GM18873 (cell line): ENCODE measurements around the gene TMEM38B.
"Not testable (repeated sequence)": the region's sequence is repeated elsewhere in the genome, so short reads cannot be mapped to it uniquely, and the experiment has no call there.

Experiments
- ATAC-seq: cut with Tn5 transposase; IDR thresholded peaks from one replicate; pipeline ENCODE4 v1.9.1; 2021; ENCODE audit warnings: mild to moderate bottlenecking, moderate library complexity, moderate number of reproducible peaks; ENCODE audit not compliant: unreplicated experiment, low FRiP score

Gene TMEM38B

DNA sequence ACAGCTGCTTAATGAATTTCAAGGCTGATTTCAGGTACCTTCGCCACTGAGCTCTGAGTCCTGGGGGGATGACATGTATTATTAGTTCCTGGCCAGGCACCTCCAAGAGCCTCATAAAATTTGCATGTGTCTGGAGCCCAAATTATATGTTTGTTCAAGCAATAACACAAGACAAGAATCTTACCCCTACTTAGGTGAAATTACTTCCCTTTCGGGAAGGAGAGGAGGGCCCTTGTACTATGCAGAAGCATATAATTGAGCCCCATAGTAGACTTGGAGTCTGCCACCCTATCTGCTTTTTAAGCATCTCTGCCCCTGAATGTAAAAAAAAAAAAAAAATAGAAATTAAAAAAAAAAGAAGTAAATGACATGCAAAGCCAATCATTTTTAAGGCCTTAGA lies 13.0 kb upstream of the TMEM38B start:
- no peak for ATAC-seq

- ATAC-seq = no peak
Observed at GRCh38 chr9:105681724-105682123, 12.6 kb upstream of the TMEM38B start.

DNA sequence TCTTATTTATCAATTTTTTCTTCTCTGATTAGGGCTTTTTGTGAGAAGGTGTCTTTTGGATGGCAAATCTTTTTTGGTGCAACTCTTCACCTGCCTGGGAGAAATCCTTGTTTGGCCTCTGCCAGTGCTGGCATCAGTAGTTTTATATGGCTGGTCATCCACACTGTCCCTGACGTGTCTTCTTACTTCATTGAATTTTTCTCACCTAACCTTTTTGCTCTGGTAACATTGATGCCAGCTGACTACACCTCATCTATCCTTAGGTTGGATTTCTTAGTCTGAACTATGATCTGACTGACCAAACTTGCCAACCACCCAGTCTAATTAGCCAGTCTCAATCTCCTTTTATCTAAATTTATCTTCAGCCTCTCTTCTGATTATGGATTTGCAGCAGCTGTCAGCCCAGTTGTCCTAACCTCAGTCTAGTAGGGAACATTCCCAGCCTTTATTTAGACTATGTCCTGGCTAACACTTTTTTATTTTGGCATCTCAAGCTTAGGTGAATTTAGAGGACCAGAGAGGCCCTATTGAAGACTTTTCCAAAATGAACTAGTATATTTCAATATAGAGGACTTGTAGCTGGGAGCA lies 10.6 kb upstream of the TMEM38B start:
- ATAC-seq = no peak

DNA sequence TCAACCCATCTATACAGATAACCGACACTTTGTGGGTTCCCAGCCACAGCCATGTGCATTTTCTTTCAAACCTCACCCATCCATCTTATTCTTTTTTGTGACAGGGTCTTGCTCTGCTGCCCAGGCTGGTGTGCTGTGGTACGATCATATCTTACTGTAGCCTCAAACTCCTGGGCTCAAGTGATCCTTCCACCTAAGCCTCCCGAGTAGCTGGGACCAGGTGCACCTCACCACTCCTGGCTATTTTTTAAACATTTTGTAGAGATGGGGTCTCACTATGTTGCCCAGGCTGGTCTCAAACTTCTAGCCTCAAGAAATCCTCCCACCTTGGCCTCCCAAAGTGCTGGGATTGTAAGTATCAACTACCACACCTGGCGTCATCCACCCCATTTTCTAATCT lies 7.4 kb upstream of the TMEM38B start:
- no peak for ATAC-seq

- ATAC-seq = no peak
Observed at GRCh38 chr9:105690742-105691141, 3.6 kb upstream of the TMEM38B start.

DNA sequence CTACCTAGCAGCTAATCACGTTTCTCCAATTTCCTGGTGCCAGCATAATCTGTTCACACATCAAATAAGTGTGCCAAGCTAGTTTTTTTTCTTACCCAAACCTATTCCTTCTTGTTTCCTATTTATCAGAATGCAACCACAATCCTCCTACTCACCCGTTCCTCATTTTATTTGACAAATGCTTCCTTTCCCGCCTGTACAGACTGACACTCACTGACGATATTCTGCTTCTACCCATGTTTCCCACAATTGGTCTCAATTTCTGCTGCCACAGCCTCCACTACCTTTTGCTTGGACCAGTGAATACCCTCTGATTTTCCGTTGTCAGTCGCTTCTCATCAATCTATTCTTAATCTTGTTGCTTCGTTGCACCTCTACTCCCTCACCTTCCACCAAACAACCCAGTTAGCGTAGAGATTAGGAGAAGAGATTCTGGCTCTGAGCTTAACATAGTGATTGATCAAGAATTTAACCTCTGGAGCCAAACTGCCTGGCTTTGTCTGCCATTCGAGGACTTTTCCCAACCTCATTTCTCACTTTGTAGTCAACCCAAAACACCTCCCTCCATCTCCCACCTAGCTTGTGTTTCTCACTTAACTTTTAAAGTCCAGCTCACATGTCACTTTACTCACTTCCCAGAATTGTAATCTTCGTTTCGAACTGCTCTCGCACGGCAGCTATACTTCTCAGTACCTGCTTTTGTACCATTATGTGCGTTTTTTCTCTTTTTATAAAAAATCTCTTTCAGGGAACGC lies 729 bp upstream of the TMEM38B start:
- ATAC-seq = peak; percentile 31

DNA sequence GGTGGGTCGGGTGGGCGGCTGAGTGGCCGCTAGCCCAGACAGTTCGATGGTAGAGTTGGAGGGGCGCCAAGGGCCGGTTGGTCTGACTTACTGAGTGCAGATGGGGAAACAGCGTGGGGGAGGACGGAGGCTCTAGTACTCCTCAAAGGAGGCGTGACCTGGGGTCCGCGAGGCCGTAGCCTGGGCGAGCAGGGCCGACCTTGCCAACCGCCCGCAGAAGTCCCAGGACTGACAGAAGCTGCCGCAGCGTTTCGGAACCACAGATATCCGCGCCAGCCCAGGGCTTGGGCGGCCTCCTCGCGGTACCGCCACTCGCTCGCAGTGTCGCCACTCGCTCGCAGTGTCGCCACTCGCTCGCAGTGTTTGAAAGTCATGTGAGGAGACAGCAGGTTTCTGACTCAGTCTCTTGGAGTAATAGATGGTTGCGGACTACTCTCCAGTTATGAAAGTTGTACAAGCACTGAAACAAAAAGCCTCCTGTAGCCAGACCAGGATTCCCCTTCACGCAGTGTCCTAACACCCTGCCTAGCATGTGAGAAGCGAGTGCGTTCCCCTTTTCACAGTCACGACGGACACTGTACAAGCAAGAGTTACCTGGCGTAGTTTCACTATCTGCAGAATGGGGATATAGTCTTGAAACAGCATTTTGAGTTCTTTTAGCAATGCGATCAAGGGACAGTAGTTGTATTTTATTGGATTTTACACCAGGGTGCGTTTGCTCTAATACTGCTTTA lies 674 bp downstream of the TMEM38B start:
- ATAC-seq = peak; percentile 66

DNA sequence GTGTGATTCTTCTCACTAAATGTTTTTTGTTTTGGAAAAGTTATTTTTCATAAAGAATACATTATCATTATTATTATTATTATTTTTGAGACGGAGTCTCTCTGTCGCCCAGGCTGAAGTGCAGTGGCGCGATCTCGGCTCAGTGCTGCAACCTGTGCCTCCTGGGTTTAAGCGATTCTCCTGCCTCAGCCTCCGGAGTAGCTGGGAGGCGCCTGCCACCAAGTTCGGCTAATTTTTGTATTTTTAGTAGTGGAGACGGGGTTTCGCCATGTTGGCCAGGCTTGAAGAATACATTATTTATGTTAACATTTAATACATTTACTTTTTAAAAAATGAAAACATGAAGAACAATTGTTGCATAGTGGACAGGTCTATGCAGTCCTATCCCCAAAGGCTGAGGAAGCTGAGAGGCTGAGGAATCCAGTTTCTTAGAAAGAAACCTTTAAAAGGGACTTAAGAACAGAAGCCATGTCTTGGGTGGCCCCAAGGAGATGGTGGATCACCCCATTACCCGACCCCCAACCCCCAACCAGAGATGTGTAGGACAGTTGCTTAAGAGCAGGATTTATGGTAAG lies 2.0 kb downstream of the TMEM38B start:
- no peak for ATAC-seq

DNA sequence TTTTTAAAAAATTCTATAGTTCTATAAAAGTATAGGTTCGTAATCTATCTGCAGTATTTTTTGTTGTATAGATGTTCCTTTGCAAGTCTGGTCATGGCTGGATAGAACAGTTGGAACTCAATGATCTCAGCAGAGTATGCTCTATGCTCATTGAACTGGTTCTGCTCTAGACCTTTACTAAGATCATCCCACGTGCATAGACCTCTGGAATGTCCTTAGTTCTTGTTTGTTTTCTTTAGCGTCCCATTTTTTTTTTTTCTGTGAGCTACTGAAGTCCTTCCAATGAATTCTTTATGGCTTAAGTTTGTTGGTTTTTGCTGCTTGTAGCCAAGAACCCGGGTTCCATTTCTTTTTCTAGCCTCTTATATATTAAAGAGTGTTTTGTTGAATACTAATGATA lies 3.5 kb downstream of the TMEM38B start:
- no peak for ATAC-seq

GRCh38 chr9:105698348-105698870 lies 4.1 kb downstream of the TMEM38B start:
- no peak for ATAC-seq

- no peak for ATAC-seq
Observed at GRCh38 chr9:105700668-105701067, 6.3 kb downstream of the TMEM38B start.

DNA sequence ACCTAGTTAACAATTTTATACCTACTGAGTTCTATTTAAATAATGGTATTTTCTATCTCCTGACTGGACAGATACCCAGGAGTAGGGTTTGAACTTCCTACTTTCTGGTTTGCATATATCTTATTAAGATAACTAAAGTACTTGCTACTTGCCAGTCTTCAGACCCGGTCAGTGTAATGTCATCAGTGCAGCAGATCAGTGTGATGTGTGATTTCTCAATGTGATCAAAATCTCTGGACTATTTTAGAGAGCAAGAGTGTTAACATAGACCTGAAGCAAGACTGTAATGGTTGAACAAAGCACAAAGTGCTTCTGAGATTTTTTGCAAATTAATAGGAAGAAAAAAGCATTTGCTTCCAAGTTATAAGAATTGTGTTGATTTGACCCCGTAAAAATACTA lies 6.8 kb downstream of the TMEM38B start:
- no peak for ATAC-seq

GRCh38 chr9:105702207-105702606 lies 7.9 kb downstream of the TMEM38B start:
- no peak for ATAC-seq

DNA sequence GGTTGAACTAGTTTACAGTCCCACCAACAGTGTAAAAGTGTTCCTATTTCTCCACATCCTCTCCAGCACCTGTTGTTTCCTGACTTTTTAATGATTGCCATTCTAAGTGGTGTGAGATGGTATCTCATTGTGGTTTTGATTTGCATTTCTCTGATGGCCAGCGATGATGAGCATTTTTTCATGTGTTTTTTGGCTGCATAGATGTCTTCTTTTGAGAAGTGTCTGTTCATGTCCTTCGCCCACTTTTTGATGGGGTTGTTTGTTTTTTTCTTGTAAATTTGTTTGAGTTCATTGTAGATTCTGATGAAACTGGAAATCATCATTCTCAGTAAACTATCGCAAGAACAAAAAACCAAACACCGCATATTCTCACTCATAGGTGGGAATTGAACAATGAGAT lies 9.3 kb downstream of the TMEM38B start:
- ATAC-seq = not testable (repeated sequence)

DNA sequence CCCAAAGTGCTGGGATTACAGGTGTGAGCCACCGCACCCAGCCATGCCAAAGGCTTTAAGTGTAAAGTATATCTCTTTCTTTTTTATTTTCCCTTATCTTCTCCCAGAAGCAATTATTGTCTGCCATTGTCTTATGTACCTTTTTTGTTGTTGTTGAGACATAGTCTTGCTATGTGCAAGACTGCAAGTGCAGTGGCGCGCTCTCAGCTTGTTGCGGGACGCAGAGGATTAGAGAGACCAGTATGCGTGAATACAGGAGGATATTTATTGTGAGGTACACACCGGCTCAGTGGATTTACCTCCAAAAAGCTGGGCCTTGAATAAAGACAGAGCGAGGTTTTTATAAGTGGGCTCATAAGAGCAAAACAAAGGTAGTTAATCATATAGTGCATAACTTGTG lies 11.8 kb downstream of the TMEM38B start:
- no peak for ATAC-seq

GRCh38 chr9:105708405-105708804 lies 14.1 kb downstream of the TMEM38B start:
- ATAC-seq = no peak

- ATAC-seq = no peak
Observed at GRCh38 chr9:105710638-105711037, 16.3 kb downstream of the TMEM38B start.

GRCh38 chr9:105711867-105712266 lies 17.5 kb downstream of the TMEM38B start:
- ATAC-seq = no peak

DNA sequence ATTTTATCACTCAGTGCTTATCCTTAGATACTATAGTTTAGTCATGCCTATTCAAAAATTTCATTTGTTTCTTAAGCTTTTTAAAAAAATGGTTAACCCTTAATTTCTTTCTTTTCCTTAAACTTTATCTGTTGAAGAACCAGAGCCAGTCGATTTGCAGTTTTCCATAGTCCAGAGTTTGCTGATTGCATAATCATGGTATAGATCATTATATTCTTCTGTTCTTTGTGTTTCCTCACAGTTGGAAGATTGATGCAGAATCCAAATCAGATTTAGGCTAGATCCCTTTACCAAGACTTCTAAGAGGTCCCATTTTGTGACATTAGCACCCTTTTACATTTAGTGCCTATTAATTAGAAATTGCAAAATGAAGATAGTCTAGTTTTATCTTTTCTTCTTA lies 18.0 kb downstream of the TMEM38B start:
- no peak for ATAC-seq

- ATAC-seq = no peak
Observed at GRCh38 chr9:105712773-105713172, 18.4 kb downstream of the TMEM38B start.
